GM04504 (cell line): ENCODE measurements around the gene CCL20.

Experiments
- DNase-seq: peaks from one replicate; pipeline ENCODE4 v3.0.0-alpha.2; 2012; ENCODE audit warnings: low read depth

The CCL20 gene

DNA sequence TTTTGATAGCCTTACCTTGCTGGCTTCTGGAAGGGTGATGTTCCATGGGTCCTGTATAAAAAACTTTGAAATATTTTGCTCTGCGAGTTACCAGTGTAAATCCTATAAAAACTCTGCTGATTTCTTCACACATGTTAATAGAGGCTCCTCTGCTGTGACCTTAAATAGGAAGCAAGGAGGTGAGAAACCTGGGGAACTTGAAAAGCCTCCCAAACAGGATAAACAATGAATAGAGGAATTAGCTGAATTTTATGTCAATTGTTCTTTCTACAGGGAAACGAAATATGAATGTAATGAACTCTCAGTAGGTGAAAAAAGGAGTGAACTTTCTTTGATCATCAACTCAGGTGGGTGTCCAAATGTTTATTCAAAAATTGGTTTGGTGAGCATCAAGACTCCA is 10.8 kb upstream of the CCL20 start:
- no peak for DNase-seq

GRCh38 chr2:227804975-227805374 is 8.7 kb upstream of the CCL20 start:
- no peak for DNase-seq

- no peak for DNase-seq
Measured at GRCh38 chr2:227805578-227805977, 8.1 kb upstream of the CCL20 start.

- DNase-seq: no peak
Measured at GRCh38 chr2:227808936-227809335, 4.7 kb upstream of the CCL20 start.

- DNase-seq: no peak
Measured at GRCh38 chr2:227812001-227812400, 1.6 kb upstream of the CCL20 start.

- DNase-seq: no peak
Measured at GRCh38 chr2:227813229-227813561, 447 bp upstream of the CCL20 start.

GRCh38 chr2:227815066-227815465 is 1.4 kb downstream of the CCL20 start:
- DNase-seq: no peak

DNA sequence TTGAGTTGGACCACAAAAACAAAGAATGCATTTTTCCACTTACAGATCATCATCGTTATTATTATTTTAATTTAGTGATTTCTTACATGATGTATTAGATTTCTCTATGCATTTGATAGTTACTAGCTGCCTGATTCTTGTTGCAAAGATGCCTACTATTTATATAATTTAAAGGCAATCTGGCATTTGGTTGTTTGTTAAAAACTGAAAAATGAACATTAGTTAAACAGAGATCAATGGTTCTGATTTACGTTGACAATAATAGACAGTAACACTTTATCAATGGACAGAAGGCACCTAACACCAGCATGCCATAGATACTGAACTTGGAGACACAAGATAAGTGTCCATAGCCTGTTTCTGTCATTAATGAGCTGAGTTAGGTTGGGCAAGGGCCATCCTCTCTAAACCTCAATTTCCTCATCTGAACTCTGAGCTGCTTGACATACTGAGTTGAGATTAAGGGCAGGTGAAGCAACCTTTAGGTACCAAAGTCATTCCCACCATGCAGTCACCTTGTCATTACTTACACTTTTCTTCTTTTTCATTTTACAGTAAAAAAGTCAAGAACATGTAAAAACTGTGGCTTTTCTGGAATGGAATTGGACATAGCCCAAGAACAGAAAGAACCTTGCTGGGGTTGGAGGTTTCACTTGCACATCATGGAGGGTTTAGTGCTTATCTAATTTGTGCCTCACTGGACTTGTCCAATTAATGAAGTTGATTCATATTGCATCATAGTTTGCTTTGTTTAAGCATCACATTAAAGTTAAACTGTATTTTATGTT is 3.1 kb downstream of the CCL20 start:
- no peak for DNase-seq

- no peak for DNase-seq
Measured at GRCh38 chr2:227817336-227817735, 3.7 kb downstream of the CCL20 start.

GRCh38 chr2:227817850-227818674 is 4.4 kb downstream of the CCL20 start:
- peak; percentile 98 for DNase-seq

DNA sequence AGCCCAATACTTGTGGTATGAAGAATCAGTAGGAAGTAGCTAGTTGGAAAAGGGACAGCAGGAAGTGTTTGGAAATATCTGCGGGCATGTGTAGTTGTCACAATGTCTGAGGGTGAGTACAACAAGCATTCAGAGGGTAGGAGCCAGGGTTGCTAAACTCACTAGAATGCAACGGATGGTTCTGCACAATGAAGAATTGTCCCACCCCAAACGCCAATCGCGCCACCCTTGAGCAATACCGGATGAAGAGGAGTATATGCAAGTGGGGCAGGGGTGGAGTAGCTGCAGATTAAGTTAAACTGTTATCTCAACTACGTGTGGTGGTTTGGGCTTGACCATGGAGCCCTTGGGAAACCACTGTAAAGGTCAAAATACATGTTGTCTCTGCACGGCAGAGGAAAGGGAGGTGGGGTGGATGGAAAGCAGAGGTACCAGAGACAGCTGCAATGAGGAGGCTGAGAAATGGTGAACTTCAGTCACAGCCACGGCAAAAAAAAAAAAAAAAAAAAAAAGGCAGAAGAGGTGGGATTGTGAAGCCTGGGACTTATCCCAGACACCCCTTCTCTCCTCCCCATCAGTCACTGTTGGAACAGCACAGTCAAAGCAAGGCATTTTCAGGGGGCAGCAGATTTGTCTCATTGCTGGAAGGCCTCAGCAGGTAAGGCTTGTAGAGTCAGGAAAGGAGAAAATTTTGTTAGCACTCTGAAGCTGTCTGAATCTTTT is 5.2 kb downstream of the CCL20 start:
- DNase-seq: no peak

GRCh38 chr2:227819398-227819697 is 5.7 kb downstream of the CCL20 start:
- DNase-seq: no peak

DNA sequence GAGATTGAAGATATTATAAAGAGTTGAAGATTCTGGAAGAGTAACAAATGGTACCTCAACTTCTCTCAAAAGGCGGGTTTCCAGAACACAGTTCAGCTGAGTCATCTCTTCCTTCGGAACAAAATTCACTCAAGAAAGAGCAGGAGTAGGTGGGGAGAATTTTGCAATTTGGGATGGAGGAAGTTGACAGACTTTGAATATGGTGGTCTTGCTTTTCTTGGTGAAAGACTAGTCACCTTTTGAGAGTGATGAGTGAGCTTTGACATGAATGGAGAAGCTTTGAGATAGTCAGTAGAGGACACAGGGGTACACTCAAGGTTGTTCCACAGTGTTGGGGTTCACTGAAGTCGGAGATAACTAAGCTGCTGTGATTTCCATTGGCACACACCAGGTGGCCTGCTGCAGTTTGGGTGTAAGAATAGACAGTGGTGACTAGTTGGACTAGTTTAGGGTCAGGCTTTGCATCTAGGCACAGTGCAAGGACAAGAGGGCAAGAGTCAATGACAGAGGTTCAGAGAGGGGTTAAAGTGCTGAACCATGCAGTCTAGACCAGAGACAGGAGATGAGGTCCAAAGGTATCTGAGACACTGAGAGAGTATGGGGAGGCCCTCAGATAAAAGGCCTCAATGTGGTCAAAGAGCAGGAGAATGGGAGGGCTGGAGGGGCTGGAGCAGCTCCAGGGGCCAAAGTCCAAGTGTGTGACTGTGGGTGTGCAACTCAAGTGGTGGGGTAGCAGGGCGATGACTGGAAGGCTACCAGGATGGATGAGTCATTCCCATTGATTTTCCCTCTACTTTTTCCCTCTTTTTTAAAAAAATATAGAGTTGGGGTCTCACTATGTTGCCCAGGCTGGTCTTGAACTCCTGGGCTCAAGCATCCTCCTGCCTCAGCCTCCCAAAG is 7.7 kb downstream of the CCL20 start:
- no peak for DNase-seq

- no peak for DNase-seq
Measured at GRCh38 chr2:227822416-227823003, 8.9 kb downstream of the CCL20 start.

- DNase-seq: no peak
Measured at GRCh38 chr2:227823922-227824321, 10.3 kb downstream of the CCL20 start.

GRCh38 chr2:227824711-227825110 is 11.1 kb downstream of the CCL20 start:
- DNase-seq: no peak

- DNase-seq: no peak
Measured at GRCh38 chr2:227826019-227826521, 12.4 kb downstream of the CCL20 start.

DNA sequence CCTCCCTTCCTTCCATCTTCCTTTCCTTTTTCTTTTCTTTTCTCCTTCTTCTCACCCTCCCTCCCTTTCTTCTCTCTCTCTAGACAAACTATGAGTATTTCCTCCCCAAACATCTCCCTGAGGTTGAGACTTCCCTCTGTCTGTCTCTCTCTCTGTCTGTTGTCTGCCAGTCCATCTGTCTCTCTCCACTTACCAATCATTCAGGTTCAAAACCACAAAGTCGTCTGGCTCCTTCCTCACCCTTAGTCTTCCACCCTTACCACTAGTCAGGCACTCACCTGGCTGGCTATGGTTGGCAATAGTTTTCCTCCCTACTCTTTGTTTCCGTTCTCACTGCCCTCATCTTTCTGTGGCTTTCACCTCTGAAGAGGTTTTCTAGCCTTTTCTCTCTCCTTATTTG is 12.9 kb downstream of the CCL20 start:
- DNase-seq: no peak

GRCh38 chr2:227827143-227827542 is 13.5 kb downstream of the CCL20 start:
- no peak for DNase-seq

DNA sequence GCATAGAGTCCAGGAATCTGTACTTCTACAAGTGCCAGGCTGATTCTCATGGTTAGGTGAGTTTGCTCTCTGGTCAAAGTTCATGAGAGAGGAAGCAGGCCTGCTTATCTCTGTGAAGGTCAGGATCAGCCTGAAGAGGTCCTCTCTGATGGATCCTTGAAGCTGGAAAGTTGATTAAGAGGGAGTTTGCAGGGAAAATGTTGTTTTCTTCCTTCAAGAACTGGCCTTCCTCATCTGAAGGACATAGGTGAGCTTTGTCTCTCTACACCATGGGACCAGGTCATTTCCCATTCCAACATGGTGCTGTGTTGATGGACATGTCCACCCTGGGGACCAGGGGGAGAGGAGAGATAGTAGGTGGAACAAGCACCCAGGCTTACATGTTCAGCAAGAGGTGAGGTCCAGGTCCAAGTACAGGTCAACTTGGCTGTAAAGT is 14.9 kb downstream of the CCL20 start:
- no peak for DNase-seq

DNA sequence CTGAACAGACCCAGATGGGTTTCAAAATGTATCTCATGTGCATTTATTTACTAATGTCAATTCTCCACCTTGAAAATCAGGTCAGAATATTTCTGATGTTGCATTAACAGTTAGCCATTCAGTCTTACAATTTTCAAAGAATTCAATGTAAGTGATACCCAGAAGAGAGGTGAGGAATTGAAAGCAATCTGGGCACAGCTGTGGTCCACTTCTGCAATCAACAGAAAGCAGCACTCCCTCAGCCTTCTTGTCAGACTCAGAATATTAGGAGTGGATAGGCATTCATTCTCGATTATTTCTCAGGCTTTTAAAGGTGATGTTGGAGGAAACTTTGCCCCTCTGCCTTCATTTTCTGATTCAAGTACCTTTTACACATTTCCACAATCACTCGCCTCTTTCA is 15.7 kb downstream of the CCL20 start:
- DNase-seq: no peak
